H4 (cell line): ENCODE measurements around the gene PRR14. TPM values are rescaled to one million over a fixed set of nuclear protein-coding genes. Genes with fewer than 3 reads are reported as not detected.
"Not testable (repeated sequence)": the region's sequence is repeated elsewhere in the genome, so short reads cannot be mapped to it uniquely, and the experiment has no call there.

ENCODE experiments used
- DNase-seq: peaks from one replicate; pipeline ENCODE4 v3.0.0-alpha.2; 2015; ENCODE audit warnings: low spot score
- total RNA-seq: library from RNA; depleted of rRNA; stranded (reverse); fragments of >200 nt; shearing (Covaris generic); gene quantifications from 2 replicates; pipeline ENCODE4 v1.2.3, GENCODE V29; 2014

PRR14 gene
- total RNA-seq, 1 experiment from 2014 or later, result 5.2 TPM

DNA sequence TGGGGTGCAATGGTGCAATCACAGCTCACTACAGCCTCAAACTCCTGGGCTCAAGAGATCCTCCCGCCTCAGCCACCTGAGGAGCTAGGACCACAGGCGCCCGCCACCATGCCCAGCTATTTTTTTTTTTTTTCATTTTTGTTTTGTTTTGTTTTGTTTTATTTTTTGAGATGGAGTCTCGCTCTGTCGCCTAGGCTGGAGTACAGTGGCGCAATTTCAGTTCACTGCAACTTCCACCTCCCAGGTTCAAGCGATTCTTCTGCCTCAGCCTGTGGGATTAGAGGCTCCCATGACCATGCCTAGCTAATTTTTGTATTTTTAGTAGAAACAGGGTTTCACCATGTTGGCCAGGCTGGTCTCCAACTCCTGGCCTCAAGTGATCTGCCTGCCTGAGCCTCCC is 18.3 kb upstream of the PRR14 start:
- DNase-seq, result not testable (repeated sequence)

DNA sequence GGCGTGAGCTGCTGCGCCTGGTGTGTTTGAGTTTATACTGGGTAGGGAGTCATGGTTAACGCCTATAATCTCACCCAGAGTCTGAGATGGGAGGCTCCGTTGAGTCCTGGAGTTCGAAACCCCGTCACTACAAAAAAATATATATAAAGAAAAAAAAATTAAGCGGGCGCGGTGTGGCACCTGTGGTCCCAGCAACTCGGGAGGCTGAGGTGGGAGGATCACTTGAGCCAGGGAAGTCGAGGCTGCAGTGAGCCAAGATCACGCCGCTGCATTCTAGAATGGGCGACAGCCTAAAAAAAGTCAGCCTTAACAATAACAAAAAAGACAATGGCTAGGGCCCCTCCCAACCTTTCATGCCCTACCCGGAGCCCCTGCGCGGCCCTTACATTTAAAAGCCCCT is 17.2 kb upstream of the PRR14 start:
- no peak for DNase-seq

DNA sequence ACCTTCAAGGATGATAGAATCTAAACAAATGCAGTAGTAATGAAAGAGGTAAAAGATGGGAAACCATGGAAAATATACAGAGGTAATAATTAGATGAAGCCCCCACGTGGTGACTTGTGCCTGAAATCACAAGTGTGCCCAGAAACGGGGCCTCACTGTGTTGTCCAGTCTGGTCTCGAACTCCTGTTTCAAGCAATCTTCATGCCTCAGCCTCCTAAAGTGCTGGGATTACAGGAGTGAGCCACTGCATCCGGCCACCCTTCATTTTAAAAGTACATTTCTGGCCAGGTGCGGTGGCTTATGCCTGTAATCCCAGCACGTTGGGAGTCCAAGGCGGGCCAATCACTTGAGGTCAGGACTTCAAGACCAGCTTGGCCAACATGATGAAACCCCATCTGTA is 14.2 kb upstream of the PRR14 start:
- no peak for DNase-seq

DNA sequence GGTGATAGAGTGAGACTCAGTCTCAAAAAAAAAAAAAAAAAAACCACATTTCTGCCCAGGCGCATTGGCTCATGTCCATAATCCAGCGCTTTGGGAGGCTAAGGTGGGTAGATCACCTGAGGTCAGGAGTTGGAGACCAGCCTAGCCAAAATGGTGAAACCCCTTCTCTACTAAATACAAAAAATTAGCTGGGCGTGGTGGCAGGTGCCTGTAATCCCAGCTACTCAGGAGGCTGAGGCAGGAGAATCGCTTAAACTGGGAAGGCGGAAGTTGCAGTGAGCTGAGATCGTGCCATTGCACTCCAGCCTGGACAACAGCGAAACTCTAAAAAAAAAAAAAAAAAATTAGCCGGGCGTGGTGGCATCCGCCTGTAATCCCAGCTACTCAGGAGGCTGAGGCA is 13.6 kb upstream of the PRR14 start:
- DNase-seq, result not testable (repeated sequence)

DNA sequence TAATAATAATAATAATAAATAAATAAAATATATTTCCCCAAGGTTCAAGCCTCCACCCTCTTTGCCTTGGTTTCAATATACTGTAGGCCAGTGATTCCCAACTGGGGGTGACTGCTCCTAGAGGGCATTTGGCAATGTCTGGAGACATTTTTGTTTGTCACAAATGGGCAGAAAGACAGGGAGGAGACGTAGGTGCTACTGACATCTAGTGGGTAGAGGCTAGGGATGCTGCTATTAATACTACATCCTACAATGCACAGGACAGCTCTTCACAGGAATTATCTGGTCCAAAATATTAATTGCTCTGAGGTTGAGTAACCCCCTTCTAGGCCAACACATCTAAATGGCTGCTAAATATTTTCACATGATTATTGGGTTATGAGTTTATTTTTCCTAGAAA is 12.8 kb upstream of the PRR14 start:
- DNase-seq, result peak; percentile 72

DNA sequence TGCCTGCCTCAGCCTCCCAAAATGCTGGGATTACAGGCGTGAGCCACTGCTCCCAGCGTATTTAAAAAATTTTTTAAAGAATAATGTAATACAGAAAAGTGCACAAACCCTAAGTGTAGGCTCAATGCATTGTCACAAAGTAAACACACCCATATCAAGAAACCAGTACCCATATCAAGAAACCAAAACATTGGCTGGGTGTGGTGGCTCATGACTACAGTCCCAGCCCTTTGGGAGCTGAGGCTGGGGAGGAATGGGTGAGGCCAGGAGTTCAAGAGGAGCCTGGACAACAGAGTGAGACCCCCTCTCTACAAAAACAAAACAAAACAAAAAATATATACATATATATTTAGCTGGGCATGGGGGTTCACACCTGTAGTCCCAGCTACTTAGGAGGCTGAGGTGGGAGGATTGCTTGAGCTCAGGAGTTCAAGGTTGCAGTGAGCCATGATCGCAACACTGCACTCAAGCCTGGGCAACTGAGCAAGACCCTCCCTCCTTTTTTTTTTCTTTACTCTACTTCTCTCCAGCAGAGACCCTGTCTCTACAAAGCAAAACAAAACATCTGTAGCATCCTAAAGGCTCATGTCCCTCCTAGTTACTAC is 9.3 kb upstream of the PRR14 start:
- no peak for DNase-seq

DNA sequence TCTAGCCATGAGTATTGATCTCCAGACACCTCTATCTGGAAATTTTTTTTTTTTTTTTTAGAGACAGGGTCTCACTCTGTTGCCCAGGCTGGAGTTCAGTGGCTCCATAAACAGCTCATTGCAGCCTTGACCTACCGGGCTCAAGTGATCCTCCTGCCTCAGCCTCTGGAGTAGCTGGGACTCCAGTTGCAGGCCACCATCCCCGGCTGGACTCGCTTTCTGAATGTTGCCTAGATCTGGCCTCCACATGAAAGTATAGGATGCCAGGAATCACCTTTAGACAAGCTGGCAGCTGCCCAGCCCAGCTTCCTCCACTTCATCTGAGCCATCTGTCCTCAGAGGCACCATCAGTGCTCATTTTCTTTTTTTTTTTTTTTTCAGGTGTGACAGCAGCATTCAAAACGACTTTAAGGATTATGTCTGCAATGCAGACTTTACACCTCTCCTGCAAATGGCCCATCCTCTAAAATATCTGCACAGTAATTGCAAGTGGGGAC is 6.4 kb upstream of the PRR14 start:
- no peak for DNase-seq

DNA sequence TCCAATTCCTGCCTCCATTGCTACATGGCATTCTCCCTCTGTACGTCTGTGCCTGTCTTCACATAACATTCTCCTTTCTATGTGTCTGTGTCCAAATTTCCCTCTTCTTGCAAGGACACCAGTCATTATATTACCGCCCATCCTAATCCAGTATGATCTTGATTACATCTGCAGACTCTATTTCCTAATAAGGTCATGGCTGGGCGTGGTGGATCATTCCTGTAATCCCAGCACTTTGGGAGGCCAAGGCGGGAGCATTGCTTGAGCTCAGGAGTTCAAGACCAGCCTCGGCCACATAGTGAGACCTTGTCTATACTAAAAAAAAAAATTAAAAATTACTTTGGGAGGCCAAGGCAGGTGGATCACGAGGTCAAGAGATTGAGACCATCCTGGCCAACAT is 5.0 kb upstream of the PRR14 start:
- no peak for DNase-seq

DNA sequence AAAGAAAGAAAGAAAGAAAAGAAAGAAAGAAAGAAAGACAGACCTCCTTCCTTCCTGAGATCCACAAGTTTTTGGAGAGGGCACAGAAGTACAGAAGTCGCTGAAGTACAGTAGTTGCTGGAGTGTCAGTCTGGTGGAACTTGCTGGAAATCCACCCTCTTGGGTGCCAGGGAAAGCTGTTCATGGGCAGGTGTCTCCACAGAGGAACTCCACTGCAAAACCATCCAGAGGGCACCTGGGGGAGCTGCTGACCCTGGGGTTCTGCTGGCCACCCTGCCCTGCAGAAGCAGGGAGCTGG is 3.5 kb upstream of the PRR14 start:
- DNase-seq, result no peak

DNA sequence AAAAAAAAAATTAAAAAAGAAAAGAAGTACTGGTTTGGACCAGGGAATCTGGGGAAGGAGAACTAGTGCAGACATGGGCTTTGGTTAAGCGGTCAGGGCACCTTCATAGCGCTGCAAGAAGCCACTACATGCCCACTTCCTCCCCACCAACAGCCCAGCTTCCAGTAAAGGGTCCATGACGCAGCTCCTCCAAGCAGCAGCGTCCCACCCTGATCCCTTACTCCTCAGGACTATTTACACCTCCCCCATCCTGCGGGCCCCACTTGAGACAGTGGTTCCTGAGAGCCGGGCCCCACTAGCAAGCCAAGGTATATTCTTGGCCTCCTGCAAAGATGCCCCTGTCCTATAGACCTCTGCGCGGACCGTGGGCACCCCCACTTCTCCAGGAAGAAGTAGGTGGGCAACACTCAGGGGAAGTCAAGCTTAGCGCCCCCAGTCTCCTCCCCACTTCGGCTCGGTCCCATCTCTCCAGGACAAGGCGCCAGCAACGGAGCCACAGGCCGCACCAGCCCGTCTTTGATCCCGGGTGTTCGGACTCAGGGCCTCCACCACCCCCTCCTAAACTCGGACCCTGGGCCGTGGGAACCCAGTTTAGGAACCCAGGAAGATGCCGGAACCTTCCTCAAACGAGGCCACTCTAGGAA is 913 bp upstream of the PRR14 start:
- DNase-seq, result no peak

DNA sequence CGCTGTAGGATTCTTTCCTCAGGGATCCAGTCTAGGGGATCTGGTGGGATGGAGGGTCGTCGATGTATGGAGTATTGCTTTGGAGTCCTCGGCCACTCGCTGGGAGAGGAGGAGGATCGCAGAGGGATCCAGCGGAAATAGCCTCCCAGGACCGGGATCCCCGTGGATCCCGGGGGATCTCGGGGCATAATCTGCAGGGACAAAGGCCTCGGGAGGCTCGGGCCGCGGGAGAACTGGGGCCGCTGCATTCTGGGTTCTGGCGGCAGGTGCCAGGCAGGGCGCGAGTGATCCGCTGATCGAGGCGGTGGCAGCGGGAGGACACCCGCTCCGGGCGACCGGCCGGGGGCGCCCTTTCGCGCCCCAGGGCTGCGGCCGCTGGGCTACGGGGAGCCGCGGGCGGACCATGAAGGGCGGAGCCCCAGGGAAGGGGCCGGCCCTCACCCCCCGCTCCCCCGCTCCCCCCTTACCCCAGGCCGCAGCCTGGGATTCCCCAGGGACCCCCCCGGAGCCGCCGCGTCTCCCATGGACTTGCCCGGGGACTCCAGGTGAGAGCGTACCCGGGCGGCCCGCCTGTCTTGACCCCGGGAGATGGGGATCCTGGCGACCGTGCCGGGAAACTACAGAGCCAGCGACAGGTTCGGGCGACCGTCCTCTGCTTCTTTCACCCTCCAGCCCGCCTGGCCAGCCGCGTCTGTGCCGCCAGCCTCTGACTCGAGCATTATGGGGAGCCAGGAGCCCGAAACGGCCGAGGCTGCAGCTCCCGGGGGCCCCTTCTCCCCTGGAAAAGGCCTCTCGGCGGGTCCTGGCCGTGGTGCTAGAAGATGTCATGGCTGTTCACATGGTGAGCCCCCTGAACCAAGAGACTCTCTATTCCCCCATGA is 604 bp downstream of the PRR14 start:
- peak; percentile 38 for DNase-seq

DNA sequence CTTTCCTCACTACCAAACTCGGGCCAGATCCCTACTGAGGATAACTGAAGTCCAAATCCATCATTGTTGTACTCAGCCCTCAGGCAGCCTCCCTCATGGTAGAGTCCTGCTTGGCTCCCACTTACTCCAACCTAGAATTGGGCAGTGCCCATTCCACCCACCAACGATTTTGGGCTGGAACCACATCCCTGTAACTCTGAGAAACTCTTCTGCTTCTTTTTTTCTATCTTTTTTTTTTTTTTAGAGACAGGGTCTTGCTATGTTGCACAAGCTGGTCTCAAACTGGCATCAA is 1.2 kb downstream of the PRR14 start:
- DNase-seq, result no peak

DNA sequence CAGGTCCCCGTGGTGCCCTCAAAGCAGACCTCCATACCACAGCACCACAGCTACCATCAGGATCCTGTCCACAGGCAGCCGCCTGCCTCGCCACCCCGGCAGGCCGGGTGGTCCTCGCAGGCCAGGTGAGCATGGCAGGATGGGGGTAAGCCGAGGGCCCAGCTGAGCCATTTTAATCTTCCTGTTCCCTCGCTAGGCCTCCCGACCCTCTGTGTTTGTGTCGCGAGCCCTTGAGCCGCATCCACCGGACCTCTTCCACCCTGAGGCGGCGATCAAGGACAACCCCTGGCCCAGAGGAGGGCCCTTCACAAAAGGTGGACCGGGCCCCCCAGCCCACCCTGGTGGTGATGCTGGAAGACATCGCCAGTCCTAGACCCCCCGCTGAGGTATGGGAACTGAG is 2.0 kb downstream of the PRR14 start:
- DNase-seq, result no peak

DNA sequence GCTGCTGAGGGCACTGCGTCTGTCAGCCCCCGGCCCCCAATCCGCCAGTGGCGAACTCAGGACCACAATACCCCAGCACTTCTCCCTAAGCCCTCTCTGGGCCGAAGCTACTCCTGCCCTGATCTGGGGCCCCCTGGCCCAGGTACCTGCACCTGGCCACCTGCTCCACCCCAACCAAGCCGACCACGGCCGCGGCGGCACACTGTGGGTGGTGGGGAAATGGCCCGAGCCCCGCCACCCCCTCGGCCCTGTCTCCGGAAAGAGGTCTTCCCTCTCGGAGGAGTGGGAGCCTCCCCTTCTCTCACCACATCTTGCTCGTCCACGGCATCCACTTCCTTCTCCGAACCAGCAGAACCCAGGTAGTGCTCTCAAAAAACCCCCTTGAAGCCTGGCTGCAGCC is 4.1 kb downstream of the PRR14 start:
- no peak for DNase-seq

DNA sequence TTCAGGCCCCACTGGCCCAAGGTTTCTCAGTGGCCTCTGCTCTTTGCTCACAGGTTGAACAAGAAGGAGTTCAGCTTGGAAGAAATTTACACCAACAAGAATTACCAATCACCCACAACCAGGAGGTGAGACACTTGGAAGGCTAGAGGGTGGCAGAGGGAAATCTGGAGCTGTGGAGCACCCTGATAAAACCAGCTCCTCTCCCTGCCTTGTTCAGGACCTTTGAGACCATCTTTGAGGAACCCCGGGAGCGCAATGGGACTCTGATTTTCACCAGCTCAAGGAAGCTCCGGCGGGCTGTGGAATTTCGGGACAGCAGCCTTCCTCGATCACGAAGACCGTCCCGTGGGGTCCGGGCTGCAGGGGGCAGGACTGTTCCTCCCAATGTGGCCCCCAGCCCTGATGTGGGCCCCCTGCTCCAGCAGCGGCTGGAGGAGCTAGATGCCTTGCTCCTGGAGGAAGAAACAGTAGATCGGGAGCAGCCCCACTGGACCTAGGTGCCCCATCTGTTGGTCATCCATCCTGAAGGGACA is 5.1 kb downstream of the PRR14 start:
- DNase-seq, result no peak

DNA sequence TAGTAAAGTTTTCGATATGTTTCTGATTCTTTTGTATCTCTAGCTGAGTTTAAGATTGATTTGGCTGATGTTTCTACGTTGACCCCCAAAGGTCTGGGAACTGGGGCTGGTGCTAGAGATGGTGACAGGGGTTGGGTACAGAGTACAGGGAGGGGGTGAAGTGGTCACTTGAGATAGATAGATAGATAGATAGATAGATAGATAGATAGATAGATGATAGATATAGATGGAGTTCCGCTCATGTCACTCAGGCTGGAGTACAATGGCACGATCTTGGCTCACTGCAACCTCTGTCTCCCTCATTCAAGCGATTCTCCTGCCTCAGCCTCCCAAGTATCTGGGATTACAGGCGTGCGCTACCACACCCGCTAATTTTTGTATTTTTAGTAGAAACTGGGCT is 5.6 kb downstream of the PRR14 start:
- no peak for DNase-seq

DNA sequence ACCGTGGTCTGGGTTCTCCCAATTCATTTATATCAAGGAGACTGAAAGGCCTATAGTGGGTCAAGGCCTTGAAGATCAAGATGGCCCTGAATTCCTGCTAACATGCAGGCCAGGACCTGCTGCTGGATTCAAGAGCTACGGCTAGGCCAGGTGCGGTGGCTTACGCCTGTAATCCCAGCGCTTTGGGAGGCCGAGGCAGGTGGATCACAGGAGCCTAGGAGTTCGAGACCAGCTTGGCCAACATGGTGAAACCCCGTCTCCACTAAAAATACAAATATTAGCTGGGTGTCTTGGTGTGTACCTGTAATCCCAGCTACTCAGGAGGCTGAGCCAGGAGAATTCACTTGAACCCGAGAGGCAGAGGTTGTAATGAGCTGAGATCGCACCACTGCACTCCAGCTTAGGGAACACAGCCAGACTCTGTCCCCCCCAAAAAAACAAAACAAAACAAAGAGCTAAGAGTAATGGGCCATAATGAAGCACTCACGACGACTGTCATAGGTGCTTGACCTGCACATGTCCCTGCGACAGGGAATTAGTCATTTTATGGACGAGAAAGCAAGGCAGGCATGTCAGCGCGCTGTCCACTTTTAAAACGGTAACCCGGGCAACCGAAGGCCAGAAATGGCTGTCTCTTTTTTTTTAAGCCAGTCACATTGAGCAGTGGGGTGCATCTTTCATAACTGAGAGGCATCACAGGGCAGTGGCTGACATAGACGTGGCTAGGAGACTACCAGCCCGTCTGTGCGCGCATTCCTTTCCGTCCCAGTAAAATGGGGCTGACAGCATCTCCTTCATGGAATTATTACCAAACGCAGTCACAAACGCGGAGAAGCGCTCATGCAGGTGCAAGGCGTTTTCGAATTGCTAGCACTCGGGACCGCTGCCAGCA is 6.5 kb downstream of the PRR14 start:
- no peak for DNase-seq

DNA sequence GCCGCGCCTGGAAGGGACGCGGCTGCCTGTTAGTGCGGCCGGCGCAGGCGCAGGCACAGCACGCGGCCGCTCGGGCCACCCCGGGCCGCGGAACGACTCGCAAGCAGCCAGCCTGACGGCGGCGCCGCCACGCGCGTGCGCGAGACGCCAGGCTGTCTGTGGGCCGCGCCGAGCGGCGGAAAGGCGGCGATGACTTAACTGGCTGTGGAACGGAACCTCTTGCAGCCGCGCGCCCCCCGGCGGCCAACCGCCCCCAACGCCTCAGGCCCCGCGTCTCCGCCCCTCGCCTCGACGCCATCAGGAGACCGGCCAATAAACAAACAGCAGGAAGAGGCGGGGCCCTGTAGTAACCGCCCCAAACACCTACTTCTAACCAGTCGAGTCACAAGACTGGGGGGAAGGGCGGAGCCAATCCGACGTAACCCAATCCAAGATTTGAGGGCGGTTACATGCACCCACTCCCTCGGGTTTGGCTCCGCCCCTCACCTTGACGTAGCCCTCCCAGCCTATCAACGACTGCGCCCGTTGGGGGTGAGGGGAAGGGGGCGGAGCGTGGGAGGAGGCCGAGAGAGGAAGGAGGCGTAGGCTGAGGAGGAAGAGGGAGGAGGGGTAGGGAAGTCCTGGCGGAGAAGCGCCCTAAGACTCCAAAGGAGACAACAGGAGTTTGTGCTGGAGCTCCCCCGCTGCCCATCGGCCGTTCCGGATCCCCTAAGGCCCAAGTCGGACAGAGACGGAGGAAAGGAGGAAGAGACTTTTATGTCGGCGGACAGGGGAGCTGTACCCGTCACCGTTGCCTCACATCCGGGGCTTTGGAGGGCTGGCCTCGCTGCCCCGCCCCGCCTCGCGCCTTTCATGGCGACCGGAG is 7.3 kb downstream of the PRR14 start, which contains the start of gene FBRS:
TSS of gene FBRS (plus strand) at position 566 of the 865 bp plus-strand sequence. CDS start 1,088 bp downstream, outside the sequence.
- DNase-seq, result peak; percentile 100

DNA sequence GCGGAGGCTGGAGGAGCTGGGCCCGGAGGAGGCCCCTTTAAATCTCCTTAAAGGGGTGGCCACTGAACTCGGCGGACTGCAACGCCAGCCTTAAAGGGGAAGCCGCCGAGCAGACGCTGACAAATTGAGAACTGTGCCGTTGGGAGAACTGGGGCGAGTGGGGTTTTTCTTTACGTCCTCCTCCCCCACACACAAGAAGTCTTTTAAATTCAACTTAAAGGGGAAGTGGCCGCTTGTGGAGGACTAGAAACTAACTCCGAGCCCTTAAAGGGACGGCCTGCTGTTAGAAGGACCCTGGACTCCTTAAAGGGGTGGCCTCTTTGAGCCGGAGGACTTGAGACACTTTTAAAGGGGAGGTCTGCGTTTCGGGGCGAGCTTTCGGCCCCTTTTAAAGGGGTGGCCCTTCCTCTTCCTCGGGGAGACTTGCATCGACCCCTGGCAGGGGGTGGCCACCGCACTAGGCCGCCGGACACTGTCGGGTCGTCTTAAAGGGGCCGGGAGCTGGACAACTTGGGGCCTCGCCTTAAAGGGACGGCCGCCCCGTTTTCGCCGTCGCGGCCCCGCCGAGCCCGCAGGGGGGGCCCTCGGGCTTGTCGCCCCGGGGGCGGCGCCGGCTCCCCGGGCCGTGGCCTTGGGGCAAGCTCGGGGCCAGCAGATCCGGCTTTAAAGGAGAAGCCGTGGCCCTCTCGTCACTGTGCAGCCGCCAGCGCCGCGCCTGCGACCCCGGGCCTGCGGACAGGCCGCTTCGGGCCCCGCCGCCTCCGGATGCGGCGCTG is 8.2 kb downstream of the PRR14 start:
- DNase-seq, result peak; percentile 92
